ENCODE data around the gene ADAMTS17.

GRCh38 chr15:100033140-100033857 lies 308.5 kb downstream of the ADAMTS17 start:
- TF ChIP-seq EZH2phosphoT487 (IDR thresholded peaks at IDR 0.05; ENCODE audit: borderline replicate concordance) (no peak), CTCF (conservative IDR thresholded peaks at IDR 0.05; ENCODE audit: low read length) (no peak)
